Tongue (tissue), 2 donors: ENCODE measurements around the gene LAIR1. TPM values are rescaled to one million over a fixed set of nuclear protein-coding genes. Genes with fewer than 3 reads are reported as not detected.
A peak's percentile ranks its signal among the peaks of the same experiment; 100 is the strongest.
"Not testable (repeated sequence)": the region's sequence is repeated elsewhere in the genome, so short reads cannot be mapped to it uniquely, and the experiment has no call there.

Experiments
- DNase-seq: peaks from one replicate; pipeline ENCODE4 v3.0.0-alpha.2; 2015
- total RNA-seq: library from RNA; depleted of rRNA; stranded (reverse); fragments of >200 nt; gene quantifications from one replicate; pipeline ENCODE4 v1.2.3, GENCODE V29; 2014

Gene LAIR1, protein sequence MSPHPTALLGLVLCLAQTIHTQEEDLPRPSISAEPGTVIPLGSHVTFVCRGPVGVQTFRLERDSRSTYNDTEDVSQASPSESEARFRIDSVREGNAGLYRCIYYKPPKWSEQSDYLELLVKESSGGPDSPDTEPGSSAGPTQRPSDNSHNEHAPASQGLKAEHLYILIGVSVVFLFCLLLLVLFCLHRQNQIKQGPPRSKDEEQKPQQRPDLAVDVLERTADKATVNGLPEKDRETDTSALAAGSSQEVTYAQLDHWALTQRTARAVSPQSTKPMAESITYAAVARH
- 8.8 TPM for total RNA-seq

DNA sequence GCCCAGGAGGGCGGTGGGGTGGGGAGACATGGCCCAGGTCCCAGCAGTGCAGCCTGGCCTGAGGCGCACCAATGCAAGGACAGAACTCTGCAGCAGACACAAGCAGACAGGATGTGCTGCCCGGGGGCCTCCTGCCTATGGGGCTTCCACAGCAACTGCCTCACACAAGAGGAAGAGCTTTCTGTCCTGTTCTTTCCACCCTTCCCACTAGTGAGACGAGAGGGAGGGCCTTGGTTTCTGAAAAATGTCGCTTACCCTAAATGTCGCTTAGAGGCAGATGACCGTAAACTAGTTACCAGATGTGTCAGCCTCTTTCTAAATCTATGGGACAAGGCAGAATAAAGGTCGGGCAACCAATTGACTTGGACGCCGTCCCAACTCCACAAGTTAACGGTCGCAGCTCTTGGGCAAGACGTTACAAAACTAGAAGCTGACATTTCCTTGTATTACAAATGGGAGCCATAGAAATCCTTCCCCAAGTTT, at the start of gene LAIR1:
TSS of gene LAIR1 (minus strand) at position 157 of the 483 bp plus-strand sequence. CDS start at position 30, 127 bp downstream.
- DNase-seq = peak; percentile 4

DNA sequence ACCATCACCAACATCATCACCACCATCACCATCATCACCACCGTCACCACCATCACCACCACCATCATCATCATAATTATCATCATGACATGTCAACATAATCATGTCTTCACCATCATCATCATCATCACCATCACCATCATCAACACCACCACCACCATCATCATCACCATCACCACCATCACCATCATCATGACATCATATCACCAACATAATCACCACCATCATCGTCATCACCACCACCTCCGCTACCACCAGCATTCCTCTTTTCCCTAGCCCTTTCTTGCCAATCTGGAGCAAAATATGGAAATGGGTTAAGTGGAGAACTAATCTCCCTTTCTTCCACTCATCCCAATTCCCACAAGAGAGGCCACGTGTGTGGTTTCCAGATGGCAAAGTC, 49.4 kb upstream of the LAIR1 start:
- no peak for DNase-seq

DNA sequence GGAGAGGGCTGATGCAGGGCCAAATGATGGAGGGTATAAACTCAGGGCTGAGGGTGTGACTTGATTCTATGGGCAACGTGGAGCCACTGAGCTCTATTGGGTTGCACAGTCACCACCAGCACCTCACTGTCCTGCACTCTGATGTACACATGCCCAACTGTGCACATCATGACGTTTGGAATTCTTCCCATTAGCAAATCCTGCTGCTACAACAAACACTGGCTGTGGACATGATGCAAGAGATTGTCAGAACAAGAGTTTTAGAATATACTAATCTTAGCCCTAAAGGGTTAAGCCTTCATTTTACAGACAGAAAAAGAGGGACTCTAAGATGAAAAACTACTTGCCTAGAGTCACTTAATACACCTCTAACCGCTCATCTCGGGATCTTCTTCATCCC, 48.1 kb upstream of the LAIR1 start:
- no peak for DNase-seq

DNA sequence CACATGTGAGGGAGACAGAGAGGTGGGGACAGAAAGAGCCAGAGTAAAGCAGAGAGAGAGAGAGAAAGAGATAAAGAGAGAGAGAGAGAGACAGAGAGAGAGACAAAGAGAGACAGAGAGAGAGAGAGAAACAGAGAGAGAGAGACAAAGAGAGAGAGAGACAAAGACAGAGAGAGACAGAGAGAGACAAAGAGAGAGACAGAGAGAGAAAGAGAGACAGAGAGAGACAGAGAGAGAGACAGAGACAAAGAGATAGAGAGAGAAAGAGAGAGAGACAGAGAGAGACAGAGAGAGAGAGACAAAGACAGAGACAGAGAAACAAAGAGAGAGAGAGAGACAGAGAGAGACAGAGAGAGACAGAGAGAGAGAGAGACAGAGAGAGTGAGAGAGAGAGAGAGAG, 46.3 kb upstream of the LAIR1 start:
- no peak for DNase-seq

DNA sequence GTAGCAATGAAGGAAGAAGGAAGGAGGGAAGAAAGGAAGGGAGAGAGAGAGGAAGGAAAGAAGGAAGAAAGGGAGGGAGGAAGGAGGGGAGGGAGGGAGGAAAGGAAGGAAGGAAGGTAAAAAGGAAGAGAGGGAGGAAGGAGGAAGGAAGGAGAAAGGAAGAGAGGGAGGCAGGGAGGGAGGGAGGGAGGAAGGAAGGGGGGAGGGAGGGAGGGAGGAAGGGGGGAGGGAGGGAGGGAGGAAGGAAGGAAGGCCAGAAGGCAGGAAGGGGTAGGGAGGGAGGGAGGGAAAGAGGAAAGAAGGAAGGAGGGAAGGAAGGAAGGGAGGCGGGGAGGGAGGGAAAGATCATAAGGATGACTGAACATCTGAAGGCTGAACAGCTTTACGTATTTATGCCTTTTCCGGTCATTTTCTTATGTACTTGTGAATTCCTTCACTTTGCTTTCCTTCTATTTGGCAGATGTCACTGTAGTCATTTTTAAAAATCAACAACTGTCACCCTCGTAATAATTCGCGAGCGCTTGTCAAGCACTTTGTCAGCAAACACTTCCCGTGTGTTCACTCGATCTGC, 43.8 kb upstream of the LAIR1 start:
- no peak for DNase-seq

DNA sequence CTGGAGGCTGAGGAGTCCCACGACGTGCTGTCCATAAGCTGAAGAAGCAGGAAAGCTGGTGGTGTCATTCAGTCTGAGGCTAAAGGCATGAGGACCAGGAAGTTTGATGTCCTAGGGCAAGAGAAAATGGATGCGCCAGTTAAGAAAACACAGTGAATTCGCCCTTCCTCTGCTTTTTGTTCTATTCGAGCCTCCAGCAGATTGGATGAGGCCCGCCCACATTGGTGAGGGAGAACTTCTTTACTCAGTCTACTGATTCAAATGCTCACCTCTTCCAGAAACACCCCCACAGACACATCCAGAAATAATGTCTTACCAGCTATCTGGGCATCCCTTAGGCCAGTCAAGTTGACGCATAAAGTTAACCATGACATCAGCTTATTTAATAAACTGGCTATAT, 43.0 kb upstream of the LAIR1 start:
- DNase-seq = no peak

DNA sequence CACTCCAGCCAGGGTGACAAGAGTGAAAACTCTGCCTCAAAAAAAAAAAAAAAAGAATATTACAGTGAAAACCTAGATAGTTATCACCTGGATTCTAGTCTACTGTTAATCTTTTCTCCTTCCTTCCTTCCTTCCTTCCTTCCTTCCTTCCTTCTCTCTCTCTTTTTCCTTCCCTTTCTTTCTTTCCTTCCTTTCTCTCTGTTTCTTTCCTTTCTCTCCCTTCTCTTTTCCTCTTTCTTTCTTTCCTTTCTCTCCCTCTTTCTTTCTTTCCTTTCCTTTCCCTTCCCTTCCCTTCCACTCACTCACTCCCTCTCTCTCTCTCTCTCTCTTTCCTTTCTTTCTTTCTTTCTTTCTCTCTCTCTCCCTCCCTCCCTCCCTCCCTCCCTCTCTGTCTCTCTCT, 40.9 kb upstream of the LAIR1 start:
- no peak for DNase-seq

DNA sequence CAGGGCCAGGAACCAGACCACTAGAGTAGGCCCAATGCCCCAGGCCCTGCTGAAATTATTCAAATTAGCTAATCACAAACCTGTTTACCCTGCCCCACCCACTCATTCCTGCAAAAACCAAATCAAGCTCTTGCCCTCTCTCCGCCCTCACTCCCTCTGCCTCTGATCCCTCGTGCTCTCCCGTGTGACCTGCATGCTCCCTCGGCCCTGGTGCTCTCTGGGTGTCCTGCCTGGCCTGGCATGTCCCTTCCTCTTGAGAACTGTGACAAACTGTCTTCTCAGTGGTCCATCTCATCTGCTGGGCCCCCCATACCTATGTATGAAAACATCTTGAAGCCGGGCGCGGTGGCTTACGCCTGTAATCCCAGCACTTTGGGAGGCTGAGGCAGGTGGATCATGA, 38.3 kb upstream of the LAIR1 start:
- no peak for DNase-seq

DNA sequence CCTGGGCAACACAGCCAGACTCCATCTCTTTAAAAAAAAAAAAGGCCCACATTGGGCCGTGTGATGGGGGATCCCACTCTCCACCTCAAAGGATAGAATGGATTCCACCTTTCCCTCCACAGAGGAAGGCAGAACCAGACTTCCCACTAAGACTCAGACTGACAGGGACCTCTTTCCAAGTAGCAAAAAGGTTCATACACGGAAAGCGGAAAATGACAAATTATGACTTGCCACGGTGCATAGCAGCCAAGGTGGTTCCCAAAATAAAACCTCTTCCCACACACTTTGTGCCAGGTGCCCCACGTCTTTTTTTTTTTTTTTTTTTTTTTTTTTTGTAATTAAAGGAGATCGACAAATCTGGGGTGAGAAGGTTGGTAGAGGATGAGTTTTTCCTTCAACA, 36.2 kb upstream of the LAIR1 start:
- no peak for DNase-seq

DNA sequence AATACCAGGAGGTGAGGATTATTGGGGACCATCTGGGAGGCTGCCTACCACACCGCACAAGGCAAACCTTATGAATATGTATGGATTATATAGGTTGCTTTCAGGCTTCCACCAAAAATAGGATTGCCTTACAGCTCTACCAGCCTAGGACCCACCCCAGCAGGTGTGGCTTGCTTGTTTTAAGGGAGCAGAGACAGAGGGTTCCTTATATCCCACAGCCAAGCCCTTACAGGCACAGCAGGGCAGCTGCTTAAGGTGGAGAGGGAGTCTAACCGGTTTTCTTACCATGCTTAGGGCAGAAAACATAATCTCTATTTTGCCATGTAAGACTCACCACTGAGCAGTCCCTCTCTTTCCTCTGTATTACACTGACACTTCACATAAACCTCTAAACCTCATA, 34.5 kb upstream of the LAIR1 start:
- DNase-seq = peak; percentile 35

DNA sequence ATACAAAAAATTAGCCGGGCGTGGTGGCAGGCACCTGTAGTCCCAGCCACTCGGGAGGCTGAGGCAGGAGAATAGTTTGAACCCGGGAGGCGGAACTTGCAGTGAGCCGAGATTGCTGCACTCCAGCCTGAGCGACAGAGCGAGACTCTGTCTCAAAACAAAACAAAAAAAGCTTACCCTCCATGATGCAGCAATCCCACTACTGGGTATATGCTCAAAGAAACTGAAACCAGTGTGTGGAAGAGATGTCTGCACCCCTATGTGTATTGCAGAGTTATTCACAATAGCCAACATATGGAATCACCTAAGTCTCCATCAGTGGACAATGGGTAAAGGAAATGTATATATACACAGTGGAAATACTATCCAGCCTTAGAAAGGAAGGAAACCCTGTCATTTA, 31.0 kb upstream of the LAIR1 start:
- no peak for DNase-seq

DNA sequence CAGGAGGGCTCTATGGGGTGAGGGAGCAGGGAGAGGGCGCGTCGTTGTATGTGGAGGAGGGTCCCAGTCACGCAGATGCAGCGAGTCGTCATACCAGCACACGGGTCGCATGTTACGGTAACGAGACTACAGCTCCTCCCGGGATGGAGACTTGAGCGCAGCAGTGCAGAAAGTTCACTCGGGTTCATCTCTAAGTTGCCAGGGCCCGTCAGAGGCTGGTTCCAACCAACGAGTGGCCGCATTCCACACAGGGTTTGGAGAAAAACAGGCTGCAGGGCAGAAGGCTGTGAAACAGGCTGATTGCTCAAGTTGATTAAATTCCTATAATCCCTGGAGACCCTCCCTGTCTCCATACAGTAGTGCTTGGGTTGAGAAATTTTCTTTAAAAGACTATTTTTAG, 28.6 kb upstream of the LAIR1 start:
- DNase-seq = no peak

DNA sequence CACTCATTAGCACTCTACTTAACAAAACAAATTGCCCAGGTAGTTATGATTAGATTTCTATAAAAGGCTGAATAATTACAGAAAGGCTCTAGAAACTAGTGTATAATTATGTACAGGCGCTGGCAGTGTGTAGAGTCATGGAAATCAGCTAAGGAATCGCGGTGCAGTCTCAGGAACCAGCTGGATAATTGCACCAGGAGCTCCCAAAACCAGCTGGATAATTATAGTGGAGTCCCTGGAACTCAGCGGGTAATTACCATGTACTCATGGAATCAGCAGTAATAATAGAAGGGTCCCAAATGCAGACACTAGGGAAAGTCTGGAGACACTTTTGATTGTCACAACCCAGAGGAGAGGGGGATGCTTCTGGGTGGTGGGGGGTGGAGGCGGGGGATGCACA, 27.4 kb upstream of the LAIR1 start:
- DNase-seq = no peak

DNA sequence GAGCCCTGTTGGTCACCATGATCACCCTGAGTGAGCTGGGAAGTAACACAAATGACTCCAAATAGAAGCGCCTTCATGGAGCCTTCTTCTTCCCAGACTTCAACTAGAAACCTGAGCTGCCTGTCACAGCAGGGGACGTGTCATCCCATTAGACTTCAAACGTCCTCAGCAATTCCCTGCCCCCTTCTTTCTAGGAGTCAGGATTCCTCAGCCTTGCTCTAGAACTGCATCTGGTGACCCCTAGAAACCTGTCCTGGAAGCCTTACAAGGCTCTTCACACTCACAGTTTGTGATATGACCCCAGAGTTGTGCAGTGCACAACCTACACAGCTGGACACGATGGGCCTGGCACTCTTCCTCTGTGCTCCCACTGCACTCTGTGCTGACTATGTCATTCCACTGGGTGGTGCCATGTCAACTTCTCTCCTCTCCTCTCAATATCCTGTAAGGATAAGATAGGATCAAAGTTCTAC, 26.9 kb upstream of the LAIR1 start:
- DNase-seq = no peak

DNA sequence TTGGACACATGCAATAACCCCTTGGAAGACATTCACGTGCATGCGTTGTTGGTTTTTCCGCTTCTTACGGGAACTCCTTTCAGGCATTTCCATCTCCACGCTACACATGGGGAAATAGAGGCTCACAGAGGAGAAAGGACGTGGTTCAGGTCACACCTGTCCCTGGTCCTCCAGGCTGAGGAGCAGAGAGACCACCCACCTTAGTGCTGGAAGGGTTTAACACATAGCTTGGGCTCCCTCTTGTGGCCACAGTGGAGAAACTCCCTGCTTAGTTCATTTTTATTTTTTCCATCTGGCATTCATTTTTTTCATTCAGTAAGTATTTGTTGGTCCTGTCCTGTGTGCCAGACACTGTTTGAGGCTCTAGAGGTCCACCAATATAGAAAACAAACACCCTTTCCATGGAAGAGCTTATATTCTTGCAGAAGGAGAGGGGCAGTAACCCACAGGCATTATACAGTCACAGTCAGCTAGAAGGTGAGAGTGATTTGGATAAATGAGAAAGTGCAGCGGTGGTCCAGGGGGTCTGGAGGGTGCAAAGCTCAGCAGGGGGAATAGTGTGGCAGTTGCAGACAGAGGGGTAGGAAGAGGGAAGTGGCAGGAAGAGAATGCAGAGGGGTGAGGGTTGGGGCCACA, 26.3 kb upstream of the LAIR1 start:
- peak; percentile 89 for DNase-seq

DNA sequence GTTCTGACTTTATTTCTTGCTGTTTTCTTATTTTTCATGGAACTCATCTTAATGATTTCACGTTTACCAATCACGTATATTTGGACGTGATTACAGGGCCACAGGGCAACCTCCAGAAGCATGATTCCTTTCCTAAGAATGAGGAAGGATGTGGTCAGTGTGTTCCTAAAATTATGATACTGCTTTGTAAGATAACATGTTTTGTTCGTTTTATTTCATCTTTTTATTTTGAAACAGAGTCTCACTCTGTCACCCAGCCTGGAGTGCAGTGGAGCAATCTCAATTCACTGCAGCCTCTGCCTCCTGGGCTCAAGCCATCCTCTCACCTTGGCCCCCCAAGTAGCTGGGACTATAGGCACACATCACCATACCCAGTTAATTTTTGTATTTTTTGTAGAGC, 24.8 kb upstream of the LAIR1 start:
- no peak for DNase-seq

DNA sequence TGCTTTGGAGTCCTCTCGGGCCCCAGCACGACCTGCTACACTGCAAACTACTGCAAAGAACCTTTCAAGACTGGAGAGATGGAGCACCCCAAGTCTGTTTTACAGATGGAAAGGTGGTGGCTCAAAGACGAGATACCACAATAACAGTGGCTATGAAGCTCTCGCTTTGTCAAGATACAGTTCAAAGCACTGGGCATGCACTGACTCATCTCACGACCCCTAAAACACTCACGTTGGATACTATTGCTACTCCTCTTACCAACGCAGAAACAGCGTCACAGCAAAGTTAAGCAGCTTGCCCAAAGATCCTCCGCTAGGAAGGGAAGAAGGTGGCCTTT, 24.0 kb upstream of the LAIR1 start:
- DNase-seq = no peak

DNA sequence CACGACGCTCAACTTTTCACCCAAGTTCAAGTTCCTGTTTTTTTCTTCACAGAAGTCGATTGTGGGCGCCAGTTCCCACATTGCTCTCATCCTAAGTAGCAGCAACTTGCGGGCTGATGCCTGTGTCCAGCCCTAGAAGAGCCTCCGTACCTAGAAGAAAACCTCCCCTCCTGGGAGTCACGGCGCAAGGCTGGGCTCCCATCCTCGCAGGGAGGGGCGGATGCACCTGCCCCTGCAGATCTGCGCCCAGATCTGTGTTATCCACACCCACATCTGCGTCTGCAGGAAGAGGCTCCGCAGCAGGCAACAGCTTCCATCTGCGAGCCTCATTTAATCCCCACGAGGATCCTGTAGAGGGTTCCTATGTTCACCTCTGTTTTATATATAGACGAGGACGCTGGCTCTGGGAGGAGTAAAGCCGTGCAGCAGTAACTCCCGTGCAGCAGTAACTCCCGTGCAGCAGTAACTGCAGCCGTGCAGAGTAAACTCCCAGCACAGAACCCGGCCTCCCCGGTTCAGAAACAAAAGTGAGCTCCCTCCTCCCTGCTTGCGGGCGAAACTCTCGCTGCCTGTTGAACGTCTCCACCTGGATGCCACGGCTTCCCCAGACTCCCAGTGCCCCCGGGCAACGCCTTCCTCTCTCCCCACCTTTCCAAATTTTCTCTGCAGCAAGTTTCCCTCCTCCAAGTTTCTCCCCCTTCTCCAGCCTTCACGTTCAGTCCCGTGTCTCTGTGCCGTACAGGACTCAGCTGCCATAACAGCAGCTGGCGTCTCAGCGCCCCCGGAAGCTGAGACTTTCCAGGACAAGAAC, 23.5 kb upstream of the LAIR1 start:
- DNase-seq = peak; percentile 45

DNA sequence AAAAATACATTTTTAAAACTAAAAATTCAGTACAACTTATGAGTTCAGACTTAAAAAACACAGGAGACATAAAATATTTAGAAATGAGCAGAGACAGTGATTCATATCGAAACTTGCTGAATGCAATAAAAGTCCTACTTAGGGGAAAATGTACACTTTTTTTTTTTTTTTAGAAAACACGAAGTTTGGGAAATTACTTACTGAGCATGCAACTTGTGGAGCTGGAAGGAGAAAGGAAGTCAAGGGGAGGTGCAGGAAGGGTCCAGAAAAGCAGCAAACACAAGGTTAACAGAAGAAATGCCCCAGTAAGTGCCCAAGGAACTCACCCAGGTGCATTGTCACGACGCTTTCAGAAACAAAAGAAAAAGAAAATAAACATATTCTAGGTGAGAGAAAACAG, 18.6 kb upstream of the LAIR1 start:
- no peak for DNase-seq

DNA sequence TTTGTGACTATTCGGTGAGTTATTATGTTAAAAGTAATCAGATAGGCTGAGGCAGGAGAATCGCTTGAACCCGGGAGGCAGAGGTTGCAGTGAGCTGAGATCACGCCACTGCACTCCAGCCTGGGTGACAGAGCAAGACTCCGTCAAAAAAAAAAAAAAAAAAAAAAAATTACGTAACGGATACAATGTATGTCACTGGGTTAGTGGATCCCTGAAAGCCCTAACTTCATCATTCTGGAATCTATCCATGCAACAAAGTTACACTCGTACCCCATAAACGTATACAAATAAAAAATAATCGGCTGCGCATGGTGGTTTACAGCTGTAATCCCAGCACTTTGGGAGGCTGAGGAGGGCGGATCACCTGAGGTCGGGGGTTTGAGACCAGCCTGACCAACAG, 17.3 kb upstream of the LAIR1 start:
- DNase-seq = not testable (repeated sequence)

DNA sequence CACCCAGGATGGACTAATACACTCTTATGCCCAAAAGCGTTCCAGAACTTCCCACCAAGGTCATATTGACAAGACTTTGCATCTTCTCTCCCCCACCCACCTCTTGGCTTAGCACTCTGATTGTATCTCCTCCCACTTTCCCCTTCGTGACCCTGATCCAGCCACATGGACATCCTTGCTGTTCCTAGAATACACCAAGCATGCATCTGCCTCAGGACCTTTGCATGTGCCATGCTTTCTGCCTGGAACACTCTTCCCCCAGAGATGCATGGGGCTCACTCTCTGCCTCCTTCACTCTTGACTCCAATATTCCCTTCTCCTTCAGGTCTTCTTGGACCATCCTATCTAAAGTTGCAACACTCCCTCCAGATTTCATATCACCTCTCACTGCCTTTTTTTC, 16.2 kb upstream of the LAIR1 start:
- no peak for DNase-seq

DNA sequence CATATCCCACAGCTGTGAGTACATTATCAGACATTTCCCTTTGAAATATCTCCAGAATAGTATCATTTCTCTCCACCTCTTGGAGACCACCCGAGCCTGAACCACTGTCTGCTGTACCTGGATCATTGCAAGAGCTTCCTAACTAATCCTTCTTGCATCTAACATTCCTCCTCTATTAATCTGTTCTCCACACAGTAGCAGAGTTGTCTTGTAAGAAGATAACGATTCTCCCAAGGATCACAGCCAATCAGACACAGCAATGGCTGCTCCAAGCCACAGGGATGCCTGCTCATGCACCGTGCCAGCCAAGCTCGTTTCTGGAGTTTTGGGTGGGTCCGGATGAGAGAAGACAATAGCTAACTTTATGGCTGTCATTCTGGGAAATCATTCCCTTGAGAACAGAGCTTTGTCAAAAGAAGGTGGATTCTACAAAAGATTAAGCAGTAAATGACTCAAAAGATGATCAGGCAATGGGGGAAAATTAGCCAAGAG, 14.5 kb upstream of the LAIR1 start:
- DNase-seq = no peak
